Limb (tissue), 2 donors: ENCODE results near the gene GADD45A.
A peak's percentile ranks its signal among the peaks of the same experiment; 100 is the strongest.

Source experiments
- DNase-seq, 2 donors: peaks; one replicate each; pipeline ENCODE4 v3.0.0-alpha.2; 2016; ENCODE audit errors: extremely low spot score in 2 of 2

The GADD45A gene

DNA sequence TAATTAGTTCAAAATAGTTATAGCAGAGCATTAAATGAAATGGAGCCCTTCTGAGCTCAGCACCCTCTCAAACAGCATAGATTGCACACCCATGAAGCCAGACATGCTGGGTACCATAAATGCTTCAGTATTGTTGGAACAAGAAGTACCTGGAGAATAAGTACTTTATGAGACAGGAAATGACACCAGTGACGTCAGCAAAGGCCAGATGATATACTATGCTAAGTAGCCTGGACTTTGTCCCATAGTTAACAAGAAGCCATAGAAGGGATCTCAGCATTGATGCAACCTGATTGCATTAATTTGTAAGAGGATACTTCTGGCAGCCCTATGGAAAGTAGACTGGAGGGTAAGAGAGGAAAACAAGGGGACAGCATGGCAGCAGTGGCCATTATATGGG, 16.3 kb upstream of the GADD45A start:
- DNase-seq, result no peak

DNA sequence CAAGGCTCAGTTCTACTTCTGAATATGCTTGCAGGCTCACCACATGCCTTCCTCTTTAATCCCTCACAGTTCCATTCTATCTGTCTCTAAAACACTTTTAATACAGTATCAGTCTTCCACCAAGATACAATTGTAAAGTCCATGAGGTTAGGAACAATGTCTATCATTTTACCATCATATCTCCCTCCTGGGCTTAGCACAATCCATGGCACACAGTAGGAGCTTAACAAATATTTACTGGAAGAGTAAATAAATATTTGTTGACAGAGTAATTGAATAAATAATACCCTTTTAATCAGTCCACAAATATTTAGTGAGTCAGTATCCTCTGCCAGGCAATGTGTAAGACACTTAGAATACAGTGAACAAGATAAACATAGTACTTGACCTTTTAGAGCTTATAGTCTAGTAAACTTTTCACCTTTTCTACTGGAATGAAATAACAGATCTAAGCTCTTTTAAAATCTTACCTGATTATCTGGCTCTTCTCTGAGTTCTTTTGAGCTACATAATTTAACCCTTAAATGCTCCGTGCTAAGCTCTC, 12.7 kb upstream of the GADD45A start:
- DNase-seq, result no peak

GRCh38 chr1:67673468-67674201, 11.4 kb upstream of the GADD45A start:
- DNase-seq, result no peak

DNA sequence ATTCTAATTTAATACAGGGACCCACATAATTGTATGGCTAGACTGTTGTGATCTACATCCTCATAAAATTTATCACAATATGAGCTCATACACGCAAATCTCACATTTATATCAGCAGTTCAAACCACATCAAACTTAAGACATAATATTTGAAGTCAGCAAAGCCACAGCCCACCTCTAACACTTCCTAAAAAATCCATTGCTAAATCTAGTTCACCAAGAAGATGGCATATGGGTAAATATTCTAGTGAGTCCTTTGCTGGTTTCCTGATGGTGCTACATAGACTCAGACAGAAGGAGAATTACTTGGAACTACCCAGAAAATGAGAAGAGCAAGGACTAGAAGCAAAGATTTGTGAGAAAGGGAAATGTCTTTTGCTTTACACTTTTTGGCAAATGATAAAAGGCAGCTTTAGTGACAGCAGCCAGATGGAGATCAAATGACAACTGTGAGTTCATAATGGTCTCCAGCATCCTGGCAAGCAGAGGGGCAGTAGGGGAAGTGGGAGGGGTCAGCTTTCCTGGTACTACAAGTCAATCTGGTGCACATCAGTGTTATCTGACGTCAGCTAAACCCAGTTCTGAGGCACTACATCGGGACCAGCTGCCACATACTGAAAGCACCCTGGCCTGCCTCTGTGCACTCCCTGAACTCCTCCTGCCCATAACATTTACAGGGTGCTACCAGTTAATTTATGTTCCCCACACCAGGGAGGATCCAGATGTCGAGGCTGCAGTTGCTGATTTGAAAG, 10.6 kb upstream of the GADD45A start:
- DNase-seq, result peak; percentile 63 to 92

GRCh38 chr1:67675800-67676199, 9.2 kb upstream of the GADD45A start:
- peak in 1 of 2 donors; percentile 60 for DNase-seq

GRCh38 chr1:67676287-67676686, 8.7 kb upstream of the GADD45A start:
- no peak for DNase-seq

GRCh38 chr1:67676946-67677345, 8.1 kb upstream of the GADD45A start:
- DNase-seq, result no peak

DNA sequence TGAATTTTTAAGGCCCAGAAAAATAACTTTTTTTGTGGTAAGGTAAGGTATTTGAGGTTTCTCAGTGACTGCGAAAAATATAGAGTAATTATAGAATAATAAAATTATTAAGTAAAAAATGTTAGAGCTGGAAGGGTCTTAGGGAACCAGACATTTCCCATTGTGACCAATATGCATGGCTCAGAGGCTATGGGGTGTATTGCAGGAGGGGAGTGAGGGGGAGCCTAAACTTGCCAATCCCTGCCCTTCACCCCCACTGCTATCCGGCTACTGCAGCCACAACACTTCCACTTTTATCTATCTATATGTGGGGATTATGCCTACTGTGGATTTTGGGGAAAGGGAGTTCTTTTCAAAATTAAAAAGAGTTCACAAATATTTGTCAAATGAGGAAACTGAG, 7.6 kb upstream of the GADD45A start:
- no peak for DNase-seq

DNA sequence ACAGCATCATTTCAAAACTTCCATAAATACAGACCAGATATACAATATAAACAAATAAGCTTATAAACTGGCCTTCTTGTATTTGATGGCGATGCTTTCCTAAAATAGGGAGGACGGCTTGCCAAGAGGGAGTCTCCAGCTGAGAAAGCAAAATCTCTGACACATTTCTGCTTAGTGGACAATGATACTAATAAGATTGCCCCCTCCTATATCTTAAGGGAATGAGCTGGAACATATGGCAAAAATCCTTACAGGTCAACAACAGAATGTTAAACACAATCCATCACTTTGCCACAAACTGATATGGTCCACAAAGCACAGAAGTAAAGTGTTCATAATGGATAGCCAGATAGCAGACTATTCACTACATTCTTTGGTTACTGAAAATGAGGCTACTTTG, 7.1 kb upstream of the GADD45A start:
- no peak for DNase-seq

DNA sequence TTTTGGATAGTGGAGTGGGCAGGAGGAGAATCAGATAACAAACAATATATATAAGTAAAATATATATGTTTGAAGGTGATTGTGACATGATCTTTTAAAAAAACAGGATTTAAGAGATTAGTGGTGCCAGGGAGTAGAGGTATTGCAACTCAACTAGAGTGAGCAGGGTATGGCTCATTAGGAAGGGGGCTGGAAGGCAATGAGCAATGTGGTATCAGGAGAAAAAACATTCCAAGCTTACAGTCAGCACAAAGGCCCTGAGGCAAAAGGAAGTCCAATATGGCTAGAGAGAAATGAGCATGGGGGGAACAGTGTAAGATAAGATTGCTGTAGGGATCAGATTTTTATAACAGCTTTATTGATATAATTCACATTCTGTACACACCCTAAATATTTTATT, 5.3 kb upstream of the GADD45A start:
- DNase-seq, result no peak

- no peak for DNase-seq
These were observed 4.5 kb upstream of the GADD45A start for GRCh38 chr1:67680486-67680885.

DNA sequence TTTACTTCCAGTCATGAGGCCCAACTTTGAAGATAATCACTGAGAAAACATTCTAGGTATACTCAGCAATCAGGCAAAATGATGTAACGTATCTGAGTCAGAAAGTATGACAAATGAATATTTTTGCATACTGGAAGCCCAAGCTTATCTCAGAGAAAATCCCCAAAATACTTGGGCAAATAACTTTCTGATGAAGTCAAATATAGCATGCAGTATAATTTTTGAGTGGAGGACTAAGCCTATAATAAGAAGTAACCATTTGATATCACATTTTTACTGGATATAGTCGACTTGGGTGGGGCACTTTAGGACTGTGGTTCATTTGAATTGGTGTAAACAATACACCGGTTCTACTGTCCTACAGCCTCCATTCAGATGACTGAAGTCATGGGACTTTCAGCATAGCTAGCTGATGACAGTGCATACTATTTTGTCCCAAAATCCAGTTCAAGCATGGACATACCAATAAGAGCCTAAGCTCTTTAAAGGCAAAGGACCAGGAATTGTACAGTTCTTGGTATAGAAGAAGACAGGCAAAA, 2.3 kb upstream of the GADD45A start:
- DNase-seq, result no peak

DNA sequence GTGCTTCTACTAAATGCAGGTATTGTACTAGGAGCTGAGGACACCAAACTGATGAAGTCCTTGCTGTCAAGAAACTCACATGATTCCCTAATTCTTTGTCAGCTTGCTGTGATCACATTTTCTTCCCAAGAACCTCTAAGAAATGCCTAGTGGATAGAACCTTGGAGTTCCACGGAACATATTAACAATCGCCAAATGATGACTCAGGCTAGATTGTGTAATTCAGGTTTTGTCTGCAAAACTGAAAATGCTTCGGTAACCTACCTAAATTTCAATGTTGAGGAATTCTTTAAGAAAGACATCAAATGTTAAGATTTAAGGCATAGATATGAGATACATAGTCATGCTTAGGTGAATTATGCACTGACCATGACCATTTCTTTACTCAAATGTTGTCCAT, 1.7 kb upstream of the GADD45A start:
- DNase-seq, result no peak

DNA sequence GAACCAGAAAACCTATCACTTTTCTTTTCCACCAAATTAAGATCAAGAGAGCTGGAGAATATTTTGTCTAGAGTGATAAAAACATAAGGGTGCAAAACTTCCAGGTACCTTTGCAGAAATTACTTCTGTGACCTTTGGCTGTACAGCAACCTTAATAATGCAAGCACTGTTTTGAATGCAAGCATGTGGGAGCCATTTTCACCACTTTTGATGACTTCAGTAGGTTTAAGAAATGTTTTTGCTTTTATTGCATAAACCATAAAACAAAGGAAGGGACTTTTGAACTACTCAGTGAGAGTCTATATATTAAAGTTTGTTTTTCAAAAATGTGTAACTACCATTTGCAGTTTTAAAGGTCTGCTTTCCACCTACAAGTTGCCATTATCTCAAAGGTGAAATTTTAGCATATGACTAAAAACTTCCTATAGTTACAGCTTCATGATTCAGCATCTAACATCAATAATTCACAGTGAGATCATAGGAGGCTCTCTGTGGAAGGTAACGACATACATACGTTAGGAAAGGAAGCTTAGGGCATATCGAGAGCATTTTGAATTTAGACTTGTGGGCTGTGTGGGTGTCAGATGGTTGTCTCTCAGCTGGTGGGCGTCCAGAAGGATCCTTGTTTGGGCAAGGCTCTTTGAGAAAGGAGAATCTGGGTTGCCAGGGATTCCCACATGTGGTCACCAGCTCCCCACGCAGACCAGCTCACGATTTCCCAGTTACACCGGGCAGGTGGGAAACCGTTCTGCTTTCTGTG, 1.1 kb upstream of the GADD45A start:
- no peak for DNase-seq

DNA sequence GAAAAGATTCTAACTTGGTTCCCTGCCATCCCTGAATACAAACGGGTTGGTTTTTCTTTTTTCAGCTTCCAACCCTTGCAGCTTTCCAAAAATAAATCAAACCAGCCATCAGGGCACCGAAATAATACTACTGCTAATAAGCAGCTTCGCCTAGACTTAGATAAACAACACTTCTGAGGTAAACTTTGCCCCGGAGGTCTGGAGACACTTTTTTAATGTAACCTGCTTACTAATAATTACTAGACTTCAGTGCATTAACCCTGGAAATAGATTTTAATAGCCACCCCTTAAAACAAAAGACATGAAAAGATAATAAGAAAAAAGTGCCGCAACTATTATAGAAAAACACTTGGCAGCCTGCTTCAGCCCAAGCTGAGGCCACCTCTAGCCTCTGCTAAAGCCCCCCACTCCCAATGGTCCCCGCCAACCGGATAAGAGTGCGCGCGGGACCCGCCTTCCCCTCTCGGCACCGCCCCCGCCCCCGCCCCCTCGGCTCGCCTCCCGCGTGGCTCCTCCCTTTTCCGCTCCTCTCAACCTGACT, 405 bp upstream of the GADD45A start:
- no peak for DNase-seq

DNA sequence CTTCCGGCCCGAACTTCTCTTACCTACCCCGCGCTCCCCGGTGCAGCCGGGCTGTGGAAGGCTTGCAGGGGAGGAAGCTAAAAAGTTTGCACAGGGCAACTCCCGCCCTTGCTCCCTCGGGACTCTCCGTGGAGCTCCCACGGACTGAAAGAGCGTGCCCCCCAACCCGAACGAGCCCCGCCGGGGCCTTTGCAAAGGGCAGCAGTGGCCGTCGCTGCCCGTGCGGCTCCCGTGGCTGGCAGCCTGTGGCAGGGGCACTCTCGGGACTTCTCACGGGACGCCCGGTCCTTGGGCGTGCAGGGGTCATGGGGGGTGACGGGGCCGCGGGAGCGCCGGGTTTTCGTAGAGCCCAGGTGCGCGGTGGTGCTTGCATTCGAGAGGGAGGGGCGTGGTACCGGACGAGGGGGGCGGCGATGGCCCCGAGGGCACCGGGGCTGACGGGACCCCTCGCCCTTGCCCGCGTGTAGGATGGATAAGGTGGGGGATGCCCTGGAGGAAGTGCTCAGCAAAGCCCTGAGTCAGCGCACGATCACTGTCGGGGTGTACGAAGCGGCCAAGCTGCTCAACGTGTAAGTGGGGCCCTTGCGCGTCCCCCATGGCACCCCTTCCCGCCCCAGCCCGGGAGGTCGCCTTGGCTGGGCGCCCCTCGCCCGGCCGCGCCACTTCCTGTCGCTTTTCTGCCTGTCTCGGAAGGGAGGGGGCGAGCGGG, 711 bp downstream of the GADD45A start:
- peak in 1 of 2 donors; percentile 71 for DNase-seq

DNA sequence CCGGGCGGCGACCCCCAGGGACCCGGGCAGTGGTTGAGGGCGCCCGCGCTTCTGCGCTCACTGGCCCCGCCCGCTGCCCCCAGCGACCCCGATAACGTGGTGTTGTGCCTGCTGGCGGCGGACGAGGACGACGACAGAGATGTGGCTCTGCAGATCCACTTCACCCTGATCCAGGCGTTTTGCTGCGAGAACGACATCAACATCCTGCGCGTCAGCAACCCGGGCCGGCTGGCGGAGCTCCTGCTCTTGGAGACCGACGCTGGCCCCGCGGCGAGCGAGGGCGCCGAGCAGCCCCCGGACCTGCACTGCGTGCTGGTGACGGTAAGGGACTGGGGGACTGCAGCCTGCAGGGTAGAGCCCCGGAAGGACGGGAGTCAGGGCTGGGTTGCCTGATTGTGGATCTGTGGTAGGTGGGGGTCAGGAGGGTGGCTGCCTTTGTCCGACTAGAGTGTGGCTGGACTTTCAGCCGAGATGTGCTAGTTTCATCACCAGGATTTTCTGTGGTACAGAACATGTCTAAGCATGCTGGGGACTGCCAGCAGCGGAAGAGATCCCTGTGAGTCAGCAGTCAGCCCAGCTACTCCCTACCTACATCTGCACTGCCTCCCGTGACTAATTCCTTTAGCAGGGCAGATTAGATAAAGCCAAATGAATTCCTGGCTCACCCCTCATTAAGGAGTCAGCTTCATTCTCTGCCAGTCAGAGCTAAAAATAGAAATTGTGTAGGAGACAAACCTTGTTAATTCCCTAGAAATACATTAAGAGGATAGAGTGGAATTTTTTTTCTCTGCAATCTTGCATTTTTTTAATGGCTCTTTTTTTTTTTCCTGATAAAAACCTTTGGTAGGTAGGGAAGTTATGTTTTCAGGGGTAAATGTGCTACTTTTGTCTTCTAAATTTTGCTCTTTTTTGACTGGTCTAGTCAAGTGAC, 1.5 kb downstream of the GADD45A start:
- DNase-seq, result peak; percentile 45 to 79

GRCh38 chr1:67687198-67687545, 2.2 kb downstream of the GADD45A start:
- no peak for DNase-seq

GRCh38 chr1:67687649-67688048, 2.6 kb downstream of the GADD45A start:
- no peak for DNase-seq
